HG03135 (cell line): Measurements from ENCODE around the gene CFLAR.
"Not testable (repeated sequence)": the region's sequence is repeated elsewhere in the genome, so short reads cannot be mapped to it uniquely, and the experiment has no call there.

ENCODE experiments used
- ATAC-seq: cut with Tn5 transposase; IDR thresholded peaks from one replicate; pipeline ENCODE4 v1.9.1; 2021; ENCODE audit warnings: mild to moderate bottlenecking, moderate library complexity; ENCODE audit not compliant: unreplicated experiment

Gene CFLAR

DNA sequence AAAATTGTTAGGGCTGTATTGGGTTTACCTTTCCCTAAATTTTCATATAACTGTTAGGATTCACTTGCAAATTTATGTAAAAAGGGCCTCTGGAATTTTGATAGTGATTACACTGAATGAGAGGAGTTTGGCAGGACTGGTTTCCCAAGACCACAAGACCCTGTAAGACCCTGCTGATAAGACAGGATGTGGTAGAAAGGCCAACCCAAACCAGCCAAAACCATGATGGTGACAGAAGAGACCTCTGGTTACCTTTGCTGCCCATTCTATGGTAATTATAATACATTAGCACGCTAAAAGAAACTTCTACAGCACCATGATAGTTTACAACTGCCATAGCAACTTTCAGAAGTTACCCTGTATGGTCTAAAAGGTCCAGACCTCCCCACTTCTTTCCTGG lies 58.7 kb downstream of the CFLAR start:
- no peak for ATAC-seq

DNA sequence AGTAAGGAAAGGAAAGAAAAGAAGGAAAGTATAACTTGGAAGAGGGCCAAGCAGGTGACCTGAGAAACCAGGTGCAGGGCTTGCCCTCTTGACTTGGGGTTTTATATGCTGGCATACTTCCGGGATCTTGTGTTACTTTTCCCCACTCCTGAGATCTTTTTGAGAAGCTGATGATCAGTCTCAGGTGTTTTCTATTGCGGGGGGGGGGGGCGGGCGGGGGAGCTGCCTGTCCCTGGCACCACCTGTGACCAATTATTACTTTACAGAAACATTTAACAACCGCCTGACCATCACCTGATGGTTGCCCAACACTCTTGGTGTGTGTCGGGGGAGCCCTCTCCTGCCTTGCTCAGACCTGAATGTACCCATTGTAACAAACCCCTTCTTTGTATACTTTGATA lies 60.1 kb downstream of the CFLAR start:
- no peak for ATAC-seq

DNA sequence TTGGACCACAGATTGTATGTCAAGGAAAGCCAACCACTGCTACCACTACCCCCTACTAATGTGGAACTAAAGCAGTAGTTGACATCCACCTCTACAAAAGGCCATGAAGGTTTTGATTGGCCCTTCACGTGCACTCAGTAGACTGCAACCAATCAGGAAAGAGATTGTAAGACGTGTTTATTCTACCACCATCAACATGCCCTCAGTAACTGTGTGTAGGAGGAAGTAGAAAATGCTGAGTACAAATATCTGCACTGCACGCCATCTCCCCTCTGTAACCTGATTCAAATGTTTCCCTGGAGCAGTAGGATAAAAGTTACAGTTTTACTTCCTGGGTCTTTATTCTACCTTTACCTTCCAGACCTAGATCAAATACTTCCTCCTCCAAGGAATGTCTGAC lies 64.0 kb downstream of the CFLAR start:
- ATAC-seq: no peak

DNA sequence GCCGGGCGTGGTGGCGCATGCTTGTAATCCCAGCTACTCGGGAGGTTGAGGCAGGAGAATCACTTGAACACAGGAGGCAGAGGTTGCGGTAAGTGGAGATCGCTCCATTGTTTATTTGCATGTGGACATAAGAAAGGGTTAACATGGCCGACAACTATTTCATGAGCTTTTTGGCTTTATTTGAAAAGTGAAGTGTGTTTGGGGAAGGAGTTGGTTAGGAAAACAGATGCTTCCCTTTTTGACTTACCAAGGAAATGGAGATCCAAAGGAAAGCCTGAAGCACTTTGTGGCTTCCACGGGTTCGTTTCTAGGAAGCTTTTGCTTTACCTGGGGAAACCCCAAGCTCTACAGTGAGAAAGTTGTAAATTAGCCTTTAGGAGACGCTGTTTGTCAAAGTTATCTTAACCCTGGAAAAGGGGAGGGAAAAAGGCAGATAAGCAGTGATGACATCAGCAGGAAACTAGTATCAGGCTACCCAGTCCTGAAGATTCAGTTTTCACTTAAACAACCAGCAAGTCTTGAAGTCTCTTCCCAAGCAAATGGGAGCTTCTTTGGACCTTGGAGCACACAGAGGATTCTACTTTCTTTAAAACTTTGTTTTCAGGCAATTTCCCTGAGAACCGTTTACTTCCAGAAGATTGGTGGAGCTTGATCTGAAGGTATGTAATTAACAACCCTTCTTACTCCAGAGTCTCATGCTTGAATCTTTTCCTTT lies 66.8 kb downstream of the CFLAR start, which contains the start of gene CASP10:
TSS of gene CASP10 (plus strand) at position 492 of the 715 bp plus-strand sequence. CDS start 2,637 bp downstream, outside the sequence.
- peak; percentile 66 for ATAC-seq

DNA sequence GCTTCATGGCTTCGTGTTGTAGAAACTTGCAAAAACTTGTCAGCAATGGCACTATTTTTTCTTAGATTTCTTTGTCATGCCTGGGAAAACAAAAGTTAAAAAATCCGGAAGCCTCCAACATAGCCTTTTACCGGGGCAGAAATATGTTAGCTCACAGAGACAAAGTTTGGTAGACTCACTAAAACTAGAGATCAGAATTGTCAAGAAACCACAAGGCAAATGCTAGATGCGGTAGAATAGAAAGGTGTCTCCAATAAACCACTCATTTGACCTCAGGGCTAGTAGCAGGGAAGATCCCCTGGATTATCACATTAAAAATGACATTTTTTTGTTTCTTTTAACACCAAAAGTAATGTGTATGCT lies 67.4 kb downstream of the CFLAR start:
- ATAC-seq: no peak

DNA sequence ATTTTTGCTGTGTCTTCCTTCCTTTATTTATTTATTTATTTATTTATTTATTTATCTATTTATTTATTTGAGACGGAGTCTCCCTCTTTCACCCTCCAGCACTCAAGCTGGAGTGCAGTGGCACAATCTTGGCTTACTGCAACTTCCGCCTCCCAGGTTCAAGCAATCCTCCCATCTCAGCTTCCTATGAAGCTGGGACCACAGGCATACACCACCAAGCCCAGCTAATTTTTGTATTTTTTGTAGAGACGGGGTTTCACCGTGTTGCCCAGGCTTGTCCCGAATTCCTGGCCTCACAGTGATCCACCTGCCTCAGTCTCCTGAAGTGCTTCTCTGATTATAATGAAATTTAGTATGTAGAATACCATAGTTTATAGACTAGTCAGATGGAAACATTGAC lies 67.9 kb downstream of the CFLAR start:
- not testable (repeated sequence) for ATAC-seq

DNA sequence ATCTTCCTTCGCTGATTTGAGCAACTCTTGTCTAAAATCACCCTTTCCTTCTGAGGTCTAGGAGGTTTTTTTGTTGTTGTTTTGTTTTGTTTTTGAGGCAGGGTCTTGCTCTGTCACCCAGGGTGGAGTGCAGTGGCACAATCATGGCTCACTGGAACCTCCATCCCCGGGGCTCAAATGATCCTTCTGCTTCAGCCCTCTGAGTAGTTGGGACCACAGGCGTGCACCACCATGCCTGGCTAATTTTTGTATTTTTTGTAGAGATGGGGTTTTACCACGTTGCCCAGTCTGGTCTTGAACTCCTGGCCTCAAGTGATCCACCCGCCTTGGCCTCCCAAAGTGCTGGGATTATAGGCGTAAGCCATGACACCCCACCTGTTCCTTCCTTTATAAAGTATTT lies 68.3 kb downstream of the CFLAR start:
- ATAC-seq: not testable (repeated sequence)

DNA sequence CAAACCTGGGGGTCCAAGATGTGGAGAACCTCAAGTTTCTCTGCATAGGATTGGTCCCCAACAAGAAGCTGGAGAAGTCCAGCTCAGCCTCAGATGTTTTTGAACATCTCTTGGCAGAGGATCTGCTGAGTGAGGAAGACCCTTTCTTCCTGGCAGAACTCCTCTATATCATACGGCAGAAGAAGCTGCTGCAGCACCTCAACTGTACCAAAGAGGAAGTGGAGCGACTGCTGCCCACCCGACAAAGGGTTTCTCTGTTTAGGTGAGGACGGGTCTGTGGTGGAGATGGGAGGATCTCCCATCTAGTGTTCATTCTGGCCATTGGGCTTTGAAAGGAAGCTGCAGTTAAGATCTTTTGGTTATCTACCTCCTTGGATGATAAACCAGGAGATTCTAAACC lies 69.9 kb downstream of the CFLAR start:
- no peak for ATAC-seq

DNA sequence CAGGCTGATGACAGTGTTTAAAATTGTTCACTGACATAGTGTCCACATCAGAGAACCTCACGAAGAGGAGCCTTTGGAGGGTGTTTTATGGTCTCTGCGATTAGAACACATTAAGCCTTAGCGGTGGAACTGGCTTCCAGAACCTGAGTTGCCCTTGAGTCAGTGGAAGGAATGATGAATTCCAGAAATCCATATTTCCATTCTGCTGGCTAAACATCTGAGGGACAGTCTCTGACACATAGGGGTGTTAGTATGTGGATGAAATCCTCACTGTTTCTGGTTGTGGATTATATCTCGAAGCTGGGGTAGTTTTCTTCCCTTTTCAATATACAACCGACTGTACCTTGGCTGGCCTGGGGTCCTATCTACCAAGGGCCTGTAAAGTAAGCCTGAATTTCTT lies 71.0 kb downstream of the CFLAR start:
- no peak for ATAC-seq

DNA sequence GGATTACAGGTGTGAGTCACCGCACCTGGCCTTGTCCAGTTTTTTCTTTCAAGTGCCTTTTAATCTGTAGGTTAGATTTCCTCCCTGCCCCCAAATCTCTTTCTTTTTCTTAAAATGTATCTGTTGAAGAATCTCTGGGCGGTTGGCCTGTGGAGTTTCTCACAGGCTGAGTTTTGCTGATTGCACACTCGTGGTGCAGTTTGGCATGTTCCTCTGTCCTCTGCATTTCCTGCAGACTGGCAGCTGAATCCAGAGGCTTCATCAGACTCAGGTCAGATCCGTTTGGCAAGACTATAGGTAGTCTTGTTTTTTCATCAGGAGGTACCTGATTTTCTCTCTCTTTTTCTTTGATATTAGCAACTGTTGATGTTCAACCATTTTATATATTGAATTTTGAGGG lies 72.5 kb downstream of the CFLAR start:
- no peak for ATAC-seq

DNA sequence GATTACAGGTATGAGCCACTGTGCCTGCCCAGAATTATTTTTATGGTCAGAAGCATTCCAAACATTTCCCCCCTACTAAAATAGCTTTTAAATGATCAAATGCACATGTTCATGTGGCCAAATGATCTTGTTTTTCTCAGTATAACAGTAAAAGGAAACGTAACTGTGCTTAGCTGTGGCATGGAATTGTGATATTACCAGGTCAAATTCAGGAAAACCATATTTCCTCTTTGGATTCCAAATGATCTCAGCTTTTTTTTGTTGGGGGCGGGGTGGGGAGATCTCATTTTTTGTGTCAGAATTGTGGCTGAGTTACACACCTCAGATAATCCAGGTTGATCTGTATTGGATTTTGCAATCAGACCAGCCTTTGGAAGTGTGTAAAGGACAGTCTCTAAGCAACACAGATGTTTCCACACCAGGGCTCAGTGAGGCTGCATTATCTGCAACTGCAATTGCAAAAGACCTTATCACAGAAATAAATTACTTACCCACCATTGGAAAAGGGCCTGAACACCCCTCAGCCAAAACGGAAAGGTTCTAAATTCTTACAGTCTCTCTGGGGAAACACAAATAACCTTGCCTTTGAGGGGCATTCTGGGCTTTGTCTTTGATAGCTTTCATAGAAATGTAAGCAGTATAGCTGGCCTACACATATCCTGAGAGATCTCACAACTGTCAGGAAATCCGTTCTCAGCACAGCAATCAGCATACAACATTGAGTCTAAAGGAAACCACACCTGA lies 75.3 kb downstream of the CFLAR start:
- ATAC-seq: no peak

DNA sequence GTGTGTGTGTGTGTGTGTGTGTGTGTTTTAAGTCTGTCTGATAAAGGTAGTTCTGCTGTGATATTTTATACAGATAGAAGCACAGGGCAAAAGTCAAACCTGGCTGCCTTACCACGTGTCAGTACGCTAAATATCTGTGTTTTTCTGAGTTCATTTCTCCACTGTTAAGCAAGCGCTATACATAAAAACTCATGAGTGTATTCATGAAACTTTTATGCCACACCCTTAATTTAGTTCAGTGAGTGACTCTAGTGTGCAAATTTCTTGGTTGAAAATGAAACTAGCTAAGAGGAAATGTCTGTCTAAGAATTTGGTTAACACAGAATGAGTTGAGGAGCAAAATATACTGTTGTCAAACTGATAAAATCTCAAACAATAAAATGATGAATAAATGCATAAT lies 78.1 kb downstream of the CFLAR start:
- ATAC-seq: peak; percentile 97

DNA sequence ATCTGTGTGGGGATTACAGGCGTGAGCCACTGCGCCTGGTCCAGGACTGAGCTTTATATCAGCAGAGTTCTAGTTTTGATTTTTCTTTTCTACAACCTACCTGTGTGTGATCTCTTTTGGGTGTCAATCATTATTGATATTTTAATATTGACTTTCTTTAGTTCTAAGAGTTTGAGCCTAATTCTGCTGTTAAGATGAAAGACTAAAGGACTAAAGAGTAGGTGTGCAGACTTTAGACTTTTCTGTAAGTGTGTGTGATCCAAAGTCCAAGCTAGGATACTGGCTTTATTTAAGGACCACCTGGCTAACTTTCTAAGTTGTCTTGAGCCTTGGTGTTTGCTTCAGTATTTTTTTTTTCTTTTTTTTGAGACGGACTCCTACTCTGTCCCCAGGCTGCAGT lies 79.4 kb downstream of the CFLAR start:
- ATAC-seq: no peak

DNA sequence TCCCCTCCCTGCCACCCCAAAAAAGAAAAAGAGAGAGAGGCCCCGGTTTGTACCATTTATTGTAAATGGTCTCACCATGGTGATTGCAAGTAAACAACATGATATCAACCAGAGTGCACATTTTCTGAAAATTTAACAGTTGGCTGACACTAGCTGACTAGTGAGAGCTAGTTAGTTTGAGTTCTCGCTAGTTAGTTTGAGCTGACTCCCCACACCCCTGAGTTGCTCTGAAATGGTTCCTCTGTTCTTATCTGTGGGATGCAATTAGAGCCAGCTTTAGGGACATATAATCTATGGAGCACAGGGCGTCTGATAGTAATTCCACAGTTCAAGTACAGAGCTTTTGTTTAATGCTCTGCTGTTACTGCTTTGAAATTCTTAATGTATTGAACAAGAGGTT lies 80.0 kb downstream of the CFLAR start:
- no peak for ATAC-seq

DNA sequence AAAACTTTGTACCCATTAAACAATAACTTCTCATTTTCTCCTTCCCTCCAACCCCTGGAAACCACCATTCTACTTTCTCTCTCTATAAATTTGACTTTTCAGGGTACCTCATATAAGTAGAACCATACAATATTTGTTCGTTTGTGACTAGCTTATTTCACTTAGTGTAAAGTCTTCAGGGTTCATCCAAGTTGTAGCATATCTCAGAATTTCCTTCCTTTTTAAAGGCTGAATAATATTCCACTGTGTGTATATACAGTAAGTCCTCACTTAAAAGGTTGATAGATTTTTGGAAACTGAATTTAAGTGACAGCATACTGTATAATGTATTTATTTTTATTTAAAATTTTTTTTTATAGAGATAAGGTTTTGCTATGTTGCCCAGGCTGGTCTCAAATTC lies 80.8 kb downstream of the CFLAR start:
- no peak for ATAC-seq

DNA sequence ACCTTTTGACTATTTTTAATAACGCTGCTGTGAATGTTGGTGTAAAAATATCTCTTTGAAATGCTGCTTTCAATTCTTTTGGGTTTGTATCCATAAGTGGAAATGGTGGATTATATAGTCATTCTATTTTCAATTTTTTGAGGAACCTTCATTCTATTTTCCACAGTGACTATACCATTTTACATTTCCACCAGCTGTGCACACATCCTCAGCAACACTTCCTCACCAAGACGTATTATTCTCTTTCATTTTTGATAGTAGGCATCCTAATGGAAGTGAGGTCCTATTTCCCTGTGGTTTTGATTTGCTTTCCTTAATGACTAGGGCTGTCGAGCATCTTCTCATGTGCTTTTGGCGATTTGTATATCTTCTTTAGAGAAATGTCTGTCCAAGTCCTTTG lies 81.8 kb downstream of the CFLAR start:
- ATAC-seq: no peak

DNA sequence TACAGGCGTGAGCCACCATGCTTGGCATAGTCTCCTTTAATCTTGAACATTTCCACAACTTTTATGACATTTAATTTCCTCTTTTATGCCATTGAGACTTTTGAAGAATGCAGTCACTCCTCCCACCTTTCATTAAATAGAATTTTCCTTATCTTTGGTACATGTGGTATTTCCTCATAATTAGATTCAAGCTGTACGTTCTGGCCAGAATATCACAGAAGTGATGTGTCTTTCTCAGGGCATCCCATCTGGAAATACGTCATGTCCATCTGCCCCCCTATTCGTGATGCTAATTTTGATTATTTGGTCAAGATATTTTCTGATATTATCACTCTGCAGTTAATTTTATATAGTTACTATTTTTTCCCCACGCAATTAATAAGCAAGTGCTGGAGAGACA lies 83.9 kb downstream of the CFLAR start:
- ATAC-seq: no peak

DNA sequence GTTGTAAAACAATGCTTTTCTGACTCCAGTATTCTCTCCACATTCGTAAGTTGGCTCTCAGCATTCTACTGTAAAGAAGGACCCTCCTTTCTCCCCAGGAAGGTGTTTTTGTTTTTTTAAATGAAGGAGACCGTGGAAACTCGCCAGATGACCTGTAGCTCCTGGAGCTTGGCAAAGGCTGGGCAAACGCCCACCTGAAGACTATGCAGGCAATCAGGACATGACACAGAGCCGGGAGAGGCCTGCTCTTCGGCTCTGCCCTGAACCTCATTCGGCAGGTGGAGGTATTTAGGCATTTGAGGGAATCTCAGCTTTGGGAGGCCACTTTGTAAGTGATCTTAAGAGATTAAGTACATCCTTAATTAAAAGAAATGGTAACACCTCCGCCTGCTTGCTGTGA lies 84.4 kb downstream of the CFLAR start:
- no peak for ATAC-seq

DNA sequence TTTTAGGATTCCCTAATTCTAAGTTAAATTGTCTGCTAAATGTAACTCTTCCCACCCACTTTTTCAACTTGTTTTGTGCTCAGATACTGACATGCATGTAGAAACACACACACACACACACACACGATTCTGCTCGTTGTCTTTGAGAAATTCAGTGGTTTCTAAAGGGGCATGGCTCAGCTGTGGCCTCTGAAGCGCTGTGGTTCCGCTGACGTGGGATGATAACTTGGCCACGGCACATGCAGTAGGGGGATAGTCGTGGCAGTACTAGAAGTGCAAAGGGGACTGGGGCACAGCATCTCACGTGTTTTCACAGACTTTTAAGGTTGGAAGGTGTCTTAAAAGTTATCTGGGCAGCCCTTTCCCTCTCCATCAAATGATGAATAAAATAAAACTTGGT lies 85.4 kb downstream of the CFLAR start:
- ATAC-seq: no peak

DNA sequence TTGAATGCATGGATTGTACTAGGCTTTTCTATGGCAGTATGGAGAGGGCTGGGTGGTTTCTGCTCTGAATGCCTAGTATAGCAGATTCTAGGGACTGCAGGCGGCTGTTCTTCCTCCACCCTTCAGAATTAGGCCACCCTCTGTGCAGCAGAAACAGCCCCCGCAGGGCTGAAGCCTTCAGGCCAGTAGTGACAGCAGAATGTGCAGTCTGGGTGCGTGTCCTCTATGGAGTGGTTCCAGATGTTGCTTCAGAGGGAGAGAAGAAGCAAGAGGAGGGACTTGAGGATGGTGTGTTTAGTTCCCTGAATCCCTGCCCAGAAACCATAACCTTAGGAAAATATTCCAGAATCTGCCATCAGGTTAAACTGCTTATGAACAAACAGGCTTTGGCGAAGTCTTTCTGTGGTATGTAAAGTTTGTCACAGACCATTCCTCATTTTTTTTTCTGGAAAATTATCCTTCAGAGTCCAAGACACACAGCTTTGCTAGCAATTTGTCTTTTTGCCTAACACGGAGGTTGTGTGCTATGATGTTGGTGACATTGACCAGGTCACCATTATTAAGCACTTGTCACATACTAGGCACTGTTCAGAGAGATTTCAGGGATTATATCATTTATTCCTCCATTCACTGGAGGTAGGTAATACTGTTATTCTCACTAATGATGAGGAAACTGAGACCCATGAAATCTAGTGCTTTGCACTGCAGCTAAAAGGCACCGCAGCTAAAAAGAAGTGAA lies 88.1 kb downstream of the CFLAR start:
- no peak for ATAC-seq

DNA sequence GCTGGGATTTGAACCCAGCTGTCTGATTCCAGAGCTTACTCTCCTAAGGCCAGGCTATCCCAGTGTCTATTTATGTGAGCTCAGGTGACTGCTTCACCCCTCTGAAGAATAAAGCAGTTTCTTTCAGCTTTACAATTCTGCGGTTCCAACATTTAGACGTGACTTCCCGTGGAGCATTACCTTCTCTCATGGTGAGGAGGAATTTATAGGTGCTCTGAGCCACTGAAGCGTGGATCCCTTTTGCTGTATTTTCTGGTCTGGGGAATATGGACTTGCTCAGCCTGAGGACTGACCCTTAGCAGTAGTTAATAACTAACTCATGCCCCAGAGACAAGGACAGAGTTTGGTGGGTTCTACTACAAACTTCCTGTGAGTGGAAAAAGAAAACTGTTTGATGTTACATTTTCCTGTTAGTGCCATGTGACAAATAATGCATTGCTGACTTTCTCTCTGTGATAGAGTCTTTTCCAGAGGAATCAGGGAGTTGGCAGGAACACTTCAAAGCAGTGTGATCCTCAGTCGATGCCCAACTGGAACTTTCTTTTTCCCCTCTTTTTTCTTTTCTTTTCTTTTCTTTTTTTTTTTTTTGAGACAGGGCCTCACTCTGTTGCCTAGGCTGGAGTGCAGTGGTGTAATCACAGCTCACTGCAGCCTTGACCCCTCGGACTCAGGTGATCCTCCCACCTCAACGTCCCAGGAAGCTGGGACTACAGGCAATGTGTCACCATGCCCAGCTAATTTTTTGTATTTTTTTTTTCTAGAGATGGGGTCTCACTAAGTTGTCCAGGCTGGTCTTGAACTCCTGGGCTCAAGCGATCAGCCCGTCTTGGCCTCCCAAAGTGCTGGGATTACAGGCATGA lies 88.9 kb downstream of the CFLAR start:
- ATAC-seq: no peak
